HUES48 (cell line): Measurements from ENCODE around the gene SLAMF9.

Experiments used
- H3K27ac ChIP-seq: one replicate; pipeline ENCODE4 v1.7.0; 2013; ENCODE audit warnings: low read depth, low read length, inconsistent platforms
- H3K27me3 ChIP-seq: 2 replicates; pipeline ENCODE4 v1.6.1; 2013; ENCODE audit warnings: mild to moderate bottlenecking, low read length; ENCODE audit not compliant: control insufficient read depth, insufficient read depth
- H3K36me3 ChIP-seq: 2 replicates; pipeline ENCODE4 v1.6.1; 2013; ENCODE audit warnings: low read length; ENCODE audit not compliant: control insufficient read depth, insufficient read depth
- H3K4me1 ChIP-seq: 2 replicates; pipeline ENCODE4 v1.6.1; 2013; ENCODE audit warnings: mild to moderate bottlenecking, low read length; ENCODE audit not compliant: control insufficient read depth, insufficient read depth
- H3K4me3 ChIP-seq: 2 replicates; pipeline ENCODE4 v1.5.1; 2013; ENCODE audit warnings: mild to moderate bottlenecking, low read depth, low read length
- H3K9ac ChIP-seq: 2 replicates; pipeline ENCODE4 v1.6.1; 2013; ENCODE audit warnings: mild to moderate bottlenecking, low read depth, low read length, moderate library complexity
- H3K9me3 ChIP-seq: 2 replicates; pipeline ENCODE4 v1.6.1; 2013; ENCODE audit warnings: low read length; ENCODE audit not compliant: control insufficient read depth, insufficient read depth

Gene SLAMF9

DNA sequence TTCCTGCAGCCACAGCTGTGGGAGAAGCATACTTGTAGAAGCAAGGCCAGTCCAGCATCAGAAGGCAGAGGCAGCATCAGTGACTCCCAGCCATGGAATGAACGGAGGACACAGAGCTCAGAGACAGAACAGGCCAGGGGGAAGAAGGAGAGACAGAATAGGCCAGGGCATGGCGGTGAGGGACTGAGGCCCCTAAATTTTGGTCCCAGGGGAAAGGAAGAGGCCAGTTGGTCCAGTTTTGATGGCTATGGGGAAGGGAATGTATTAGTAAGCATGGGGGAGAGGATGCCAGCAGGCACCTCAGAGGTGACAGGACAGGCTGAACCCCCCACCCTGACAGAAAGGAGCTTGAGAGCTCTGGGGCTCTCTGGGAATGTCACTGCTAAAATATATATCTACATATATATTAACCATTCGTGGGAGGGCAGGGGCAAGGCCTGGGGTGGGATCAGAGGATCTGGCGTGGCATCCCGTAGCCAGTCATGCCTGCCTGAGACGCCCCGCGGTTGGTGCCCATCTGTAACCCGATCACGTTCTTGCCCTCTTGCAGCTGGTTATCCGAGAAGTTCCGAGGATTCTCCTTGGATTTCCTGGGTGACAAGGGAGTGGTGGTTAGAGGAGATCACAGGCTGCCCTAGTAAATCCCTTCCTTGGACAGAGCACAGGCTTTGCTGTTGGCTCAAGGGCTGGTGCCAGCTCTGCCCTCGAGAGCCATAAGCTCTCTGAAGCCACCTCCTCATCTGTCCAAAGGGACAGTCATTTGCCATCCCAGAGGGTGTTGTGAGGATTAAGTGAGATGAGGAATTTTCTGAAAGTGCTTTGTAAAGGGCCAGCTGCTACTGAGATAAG lies 35.5 kb downstream of the SLAMF9 start:
- H3K36me3 ChIP-seq, result peaks cover 19% of the 10 kb centered on the region
- no peak overlapping the region for H3K9ac ChIP-seq
- H3K27me3 ChIP-seq, result peaks cover 3% of the 10 kb centered on the region; the same call in 1 of the 2 replicates
- H3K4me3 ChIP-seq, result no peak overlapping the region
- peaks cover 36% of the 10 kb centered on the region for H3K4me1 ChIP-seq
- no peak overlapping the region for H3K27ac ChIP-seq
- no peaks in the 10 kb centered on the region for H3K9me3 ChIP-seq

DNA sequence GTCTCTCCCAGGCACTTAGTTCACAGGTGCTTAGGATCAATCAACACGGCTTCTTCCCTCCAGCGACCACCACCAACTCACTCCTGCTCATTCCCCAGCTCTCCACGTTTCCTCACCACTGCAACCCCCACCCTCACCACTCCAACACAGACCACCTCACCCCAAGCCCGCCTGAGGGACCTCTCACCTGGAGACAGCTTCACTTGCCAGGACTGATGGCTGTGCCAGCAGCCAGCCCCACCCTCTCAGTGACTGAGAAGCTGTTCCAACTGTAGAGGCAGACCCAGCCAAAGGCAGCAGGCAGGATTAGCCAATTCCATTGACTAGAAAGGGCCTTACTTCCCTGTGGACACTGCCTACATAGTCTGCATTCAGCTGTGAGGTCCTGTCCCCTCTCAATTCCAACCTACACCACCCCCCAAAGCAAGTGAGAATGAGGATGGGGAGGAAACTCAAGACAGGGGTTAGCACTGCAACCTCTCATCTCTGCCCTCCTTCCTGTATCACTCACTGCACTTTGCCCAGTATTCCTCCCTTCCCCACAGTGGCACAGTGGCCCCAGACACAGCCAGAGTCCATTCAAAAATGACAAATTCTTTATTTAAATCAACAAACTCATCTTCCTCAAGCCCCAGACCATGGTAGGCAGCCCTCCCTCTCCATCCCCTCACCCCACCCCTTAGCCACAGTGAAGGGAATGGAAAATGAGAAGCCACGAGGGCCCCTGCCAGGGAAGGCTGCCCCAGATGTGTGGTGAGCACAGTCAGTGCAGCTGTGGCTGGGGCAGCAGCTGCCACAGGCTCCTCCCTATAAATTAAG lies 36.3 kb downstream of the SLAMF9 start:
- peaks cover 28% of the 10 kb centered on the region for H3K4me1 ChIP-seq

DNA sequence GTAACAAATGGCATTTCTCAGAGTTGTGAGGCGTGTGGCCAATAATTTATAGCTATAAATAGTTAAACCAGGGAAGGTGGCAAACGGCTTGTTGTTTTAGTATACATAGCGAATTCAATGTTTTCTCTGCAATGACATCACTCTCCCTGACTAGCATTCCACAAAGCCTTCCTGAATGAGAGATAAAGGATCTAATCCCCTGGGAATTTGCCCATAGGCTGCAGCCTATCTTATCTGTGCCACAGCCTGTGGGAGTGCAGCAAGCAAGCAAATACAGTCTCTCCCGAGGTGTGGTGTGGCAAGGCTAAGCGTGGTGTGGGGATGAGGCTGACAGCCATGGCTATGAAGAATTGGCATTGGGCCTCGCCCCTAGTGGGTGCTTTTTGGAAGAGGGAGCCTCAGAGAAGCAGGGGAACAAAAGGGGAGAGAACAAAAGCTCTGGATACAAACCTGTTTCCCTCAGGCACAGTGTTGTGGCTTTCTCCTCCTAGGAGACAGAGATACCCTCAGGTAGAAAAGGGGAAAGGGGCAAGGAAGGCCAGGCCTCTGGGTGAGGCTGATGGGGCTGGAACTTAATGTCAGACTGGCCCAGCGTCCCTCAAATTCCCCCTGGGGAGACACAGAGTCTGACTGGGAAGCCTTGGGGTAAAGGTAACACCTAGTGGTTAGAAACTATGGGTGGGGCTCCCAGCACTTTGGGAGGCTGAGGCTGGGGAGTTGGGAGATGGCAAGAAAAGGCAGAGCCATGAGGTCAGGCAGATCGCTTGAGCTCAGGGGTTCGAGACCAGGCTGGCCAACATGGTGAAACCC lies 37.6 kb downstream of the SLAMF9 start:
- peaks cover 26% of the 10 kb centered on the region for H3K4me1 ChIP-seq
- H3K9me3 ChIP-seq, result no peaks in the 10 kb centered on the region
- no peak overlapping the region for H3K4me3 ChIP-seq
- H3K36me3 ChIP-seq, result peaks cover 19% of the 10 kb centered on the region
- no peaks in the 10 kb centered on the region for H3K27me3 ChIP-seq
- H3K9ac ChIP-seq, result peak overlapping the region; percentile 59
- peak overlapping the region; percentile 90 for H3K27ac ChIP-seq

More for the DNA sequence above, 36.3 kb downstream of the SLAMF9 start:
- H3K36me3 ChIP-seq, result peaks cover 19% of the 10 kb centered on the region
- no peaks in the 10 kb centered on the region for H3K27me3 ChIP-seq
- no peak overlapping the region for H3K27ac ChIP-seq
- H3K4me3 ChIP-seq, result no peak overlapping the region
- H3K9me3 ChIP-seq, result no peaks in the 10 kb centered on the region
- no peak overlapping the region for H3K9ac ChIP-seq

DNA sequence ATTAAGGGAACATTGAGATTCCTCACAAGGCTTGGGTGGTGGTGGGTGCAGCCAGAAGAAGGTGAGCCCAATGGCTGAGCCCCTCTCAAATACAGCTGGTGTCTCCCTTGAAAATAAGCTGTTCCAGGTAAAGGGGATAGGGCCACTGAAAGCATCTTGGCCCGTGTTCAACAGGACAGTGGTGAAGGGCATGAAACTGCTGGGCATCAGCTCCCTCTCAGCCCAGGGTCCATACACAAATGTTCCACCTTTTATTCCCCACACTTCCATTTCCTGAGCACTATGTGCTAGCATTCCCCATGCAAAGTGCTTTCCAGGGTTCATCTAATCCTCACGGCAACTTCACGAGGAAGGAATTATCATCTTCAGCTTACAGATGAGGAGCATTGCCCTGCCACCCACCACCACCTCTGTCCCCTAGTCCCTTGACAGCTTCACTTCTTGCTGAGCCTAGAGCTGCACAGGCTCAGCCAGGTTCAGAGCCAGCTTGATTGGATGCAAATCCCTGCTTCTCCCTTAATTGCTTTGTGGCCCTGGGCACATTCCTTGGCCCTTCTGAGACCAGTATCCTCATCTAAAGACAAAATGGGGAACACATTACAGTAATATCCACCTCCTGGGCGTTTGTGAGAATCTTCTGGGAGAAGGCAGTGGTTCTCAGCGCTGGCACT lies 38.3 kb downstream of the SLAMF9 start:
- H3K4me1 ChIP-seq, result peaks cover 31% of the 10 kb centered on the region
- H3K4me3 ChIP-seq, result no peak overlapping the region
- peaks cover 19% of the 10 kb centered on the region for H3K36me3 ChIP-seq
- H3K27ac ChIP-seq, result peak overlapping the region; percentile 90
- no peak overlapping the region for H3K9ac ChIP-seq
- no peaks in the 10 kb centered on the region for H3K27me3 ChIP-seq
- H3K9me3 ChIP-seq, result no peaks in the 10 kb centered on the region

DNA sequence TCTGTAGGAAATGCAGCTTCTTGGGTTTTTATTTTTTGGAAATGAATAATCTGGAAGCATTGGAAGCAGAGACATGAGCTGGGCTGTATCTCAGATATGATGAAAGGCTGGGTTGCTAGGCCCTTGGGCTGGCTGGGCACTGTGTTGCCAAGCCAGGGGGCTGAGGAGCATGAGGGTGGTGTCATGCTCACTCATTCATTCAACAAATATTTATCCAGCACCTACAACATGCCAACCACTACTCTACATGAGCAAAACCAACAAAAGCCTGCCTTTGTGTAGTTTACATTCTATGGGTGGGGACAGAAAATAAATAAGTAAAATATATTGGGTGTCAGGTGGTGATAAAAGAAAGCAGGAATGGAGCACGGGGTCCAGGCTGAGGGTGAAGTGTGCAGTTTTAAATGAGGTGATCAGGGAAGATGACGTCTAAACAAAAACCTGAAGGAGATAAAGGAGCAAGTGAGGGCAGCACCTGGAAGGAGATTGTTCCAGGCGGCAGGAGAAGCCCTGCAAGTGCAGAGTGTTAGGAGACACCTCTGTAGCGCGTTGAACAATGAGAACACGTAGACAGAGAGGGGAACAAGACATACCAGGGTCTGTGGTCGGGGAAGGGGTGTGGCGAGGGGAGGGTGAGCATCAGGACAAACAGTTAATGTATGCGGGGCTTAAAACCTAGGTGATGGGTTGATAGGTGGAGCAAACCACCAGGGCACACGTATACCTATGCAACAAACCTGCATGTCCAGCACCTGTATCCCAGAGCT lies 39.6 kb downstream of the SLAMF9 start:
- Histone ChIP-seq H3K9me3 (no peaks in the 10 kb centered on the region), H3K27ac (no peak overlapping the region), H3K9ac (no peak overlapping the region), H3K27me3 (no peaks in the 10 kb centered on the region), H3K4me1 (peaks cover 41% of the 10 kb centered on the region), H3K36me3 (peaks cover 12% of the 10 kb centered on the region), H3K4me3 (no peak overlapping the region)

DNA sequence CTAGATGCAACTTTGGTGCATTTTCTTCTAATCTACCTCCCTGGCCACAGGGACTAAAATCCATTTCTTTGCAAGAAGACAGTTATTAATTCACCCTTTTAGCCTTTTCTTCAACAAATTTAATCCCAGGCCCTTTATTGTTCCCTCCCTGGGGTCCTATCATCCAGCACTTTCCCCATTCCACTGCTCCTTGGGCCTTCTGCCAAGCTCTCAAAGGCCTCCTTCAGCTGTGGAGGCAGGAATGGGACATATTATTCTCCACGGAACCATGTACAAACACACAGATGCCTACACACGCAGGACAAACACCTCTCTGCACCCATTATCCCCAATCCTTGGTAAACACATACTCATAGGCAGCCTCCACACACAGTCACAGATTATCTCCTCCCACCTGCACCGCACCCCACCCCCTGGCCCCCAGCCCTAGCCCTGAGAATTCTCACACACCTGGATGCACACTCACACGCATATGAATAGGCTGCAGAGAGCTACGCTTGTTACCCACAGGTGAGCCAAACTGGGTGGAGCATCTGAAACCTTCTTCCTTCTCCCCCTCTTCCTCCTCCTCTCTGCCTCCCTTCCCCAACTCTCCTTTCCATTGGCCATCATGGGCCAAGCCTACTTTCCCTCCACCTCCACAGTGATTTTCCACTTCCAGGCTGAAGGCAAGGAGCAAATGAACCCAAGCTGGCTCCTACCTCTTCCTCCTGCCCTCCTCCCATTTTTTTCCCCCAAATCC lies 40.4 kb downstream of the SLAMF9 start:
- H3K9ac ChIP-seq, result no peak overlapping the region
- H3K4me1 ChIP-seq, result peaks cover 41% of the 10 kb centered on the region
- no peak overlapping the region for H3K27ac ChIP-seq
- peaks cover 4% of the 10 kb centered on the region; the same call in 1 of the 2 replicates for H3K36me3 ChIP-seq
- H3K9me3 ChIP-seq, result no peaks in the 10 kb centered on the region
- H3K4me3 ChIP-seq, result no peak overlapping the region
- no peaks in the 10 kb centered on the region for H3K27me3 ChIP-seq

DNA sequence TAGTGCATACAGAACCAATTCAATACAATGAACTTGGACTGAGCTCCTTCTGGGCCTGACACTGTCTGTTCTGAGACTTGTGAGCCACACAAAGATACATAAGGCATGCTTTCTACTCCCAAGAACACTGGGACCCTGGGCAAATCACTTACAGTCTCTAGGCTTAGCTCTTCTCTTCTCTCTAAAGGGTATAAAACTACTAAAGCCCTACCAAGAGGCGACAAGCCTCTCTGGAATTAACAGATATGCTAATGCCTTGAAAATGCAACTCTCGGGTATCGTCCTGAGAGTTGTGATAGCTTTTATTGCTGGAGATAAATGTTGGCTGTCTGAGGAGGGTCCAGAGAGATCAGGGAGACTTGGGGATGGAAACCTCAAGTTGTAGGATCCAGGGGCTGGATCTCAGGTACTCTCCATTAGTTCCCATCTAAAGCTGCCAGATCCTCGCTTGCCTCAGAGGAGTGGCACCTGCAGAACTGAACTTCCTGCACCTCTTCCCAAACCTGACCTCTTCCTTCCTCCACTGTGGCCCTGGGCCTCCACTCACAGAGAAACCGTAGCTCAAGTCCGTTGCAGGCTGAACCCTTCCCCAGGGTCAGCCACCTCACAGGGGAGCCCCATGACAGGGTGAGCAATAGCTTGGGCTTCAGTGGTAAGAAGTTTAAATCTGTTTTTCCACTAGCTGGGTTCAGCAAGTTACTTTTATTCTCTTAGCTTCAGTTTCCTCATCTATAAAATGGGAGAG lies 42.5 kb downstream of the SLAMF9 start:
- Histone ChIP-seq H3K4me3 (no peak overlapping the region), H3K9ac (no peak overlapping the region), H3K4me1 (peaks cover 37% of the 10 kb centered on the region)

DNA sequence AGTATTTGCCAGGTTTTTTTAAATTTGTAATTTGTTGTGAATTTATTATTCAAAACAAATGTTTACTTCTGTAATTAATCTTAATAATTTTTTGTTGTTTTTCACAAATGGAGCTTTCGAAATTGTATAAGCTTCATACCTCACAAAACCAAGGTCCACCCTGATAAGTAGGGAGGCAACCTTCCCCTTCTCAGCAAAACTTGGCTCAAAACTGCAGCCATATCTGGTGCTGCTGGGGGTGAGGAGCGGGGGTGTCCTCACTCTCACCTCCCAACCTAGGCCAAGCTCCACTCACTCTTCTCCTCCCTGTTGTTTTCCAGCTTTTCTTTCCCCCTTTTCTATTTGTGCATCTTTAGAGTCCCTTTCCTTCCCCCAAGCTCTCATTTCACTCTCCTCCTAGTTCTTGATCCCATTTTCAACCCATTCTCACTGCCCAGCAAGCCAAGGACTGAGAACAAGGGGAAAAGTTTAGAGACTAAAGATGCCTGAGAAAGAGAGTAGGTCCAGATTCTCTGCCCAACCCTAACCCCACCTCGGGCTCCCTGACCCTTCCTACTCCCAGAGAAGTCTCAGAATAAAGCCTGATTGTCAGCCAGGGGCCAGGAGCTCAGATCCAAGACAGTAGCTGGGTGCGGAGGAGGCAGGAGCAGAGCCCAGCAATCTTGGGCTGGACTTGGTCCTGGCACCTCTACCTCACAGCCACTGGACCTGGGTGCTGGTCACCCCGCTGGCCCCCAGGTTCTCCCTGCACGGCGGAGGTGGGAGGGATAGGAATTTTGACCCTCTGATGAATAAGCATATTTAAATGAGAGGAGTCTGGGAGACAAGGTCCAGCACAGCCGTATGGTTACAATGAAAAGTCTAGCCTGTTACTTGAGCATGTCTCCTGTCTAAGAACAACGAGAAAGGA lies 45.8 kb downstream of the SLAMF9 start:
- H3K9me3 ChIP-seq, result no peaks in the 10 kb centered on the region
- H3K9ac ChIP-seq, result no peak overlapping the region
- no peak overlapping the region for H3K4me3 ChIP-seq
- no peaks in the 10 kb centered on the region for H3K27me3 ChIP-seq
- peaks cover 15% of the 10 kb centered on the region for H3K4me1 ChIP-seq
- no peaks in the 10 kb centered on the region for H3K36me3 ChIP-seq
- H3K27ac ChIP-seq, result no peak overlapping the region

More for the DNA sequence above, 42.5 kb downstream of the SLAMF9 start:
- H3K27me3 ChIP-seq, result no peaks in the 10 kb centered on the region
- no peaks in the 10 kb centered on the region for H3K9me3 ChIP-seq
- H3K27ac ChIP-seq, result peak overlapping the region; percentile 72
- no peaks in the 10 kb centered on the region for H3K36me3 ChIP-seq
